WTC11 (cell line): ENCODE measurements around the gene TBC1D21.

Source experiments
- ARID4B ChIP-seq: sonication (generic); formaldehyde crosslinking; IDR thresholded peaks from 2 replicates; pipeline ENCODE4 v1.8.0; 2023; ENCODE audit warnings: missing genetic modification reagents, mild to moderate bottlenecking, borderline replicate concordance
- EMX1 ChIP-seq: fragments of 250-450 bp; sonication (Bioruptor Pico); IDR thresholded peaks from 2 replicates; pipeline ENCODE4 v1.8.0; 2021; ENCODE audit warnings: mild to moderate bottlenecking
- ESRRA ChIP-seq: sonication (generic); formaldehyde crosslinking; IDR thresholded peaks from 2 replicates; pipeline ENCODE4 v1.8.1; 2022; ENCODE audit warnings: mild to moderate bottlenecking, missing genetic modification reagents, borderline replicate concordance
- NR3C1 ChIP-seq: sonication (generic); formaldehyde crosslinking; conservative IDR thresholded peaks from 2 replicates; pipeline ENCODE4 v1.8.1; 2023; ENCODE audit warnings: low read depth, mild to moderate bottlenecking, missing genetic modification reagents
- OVOL2 ChIP-seq: fragments of 250-450 bp; sonication (Bioruptor Pico); IDR thresholded peaks from 2 replicates; pipeline ENCODE4 v1.9.0; 2021; ENCODE audit warnings: mild to moderate bottlenecking, borderline replicate concordance
- PREB ChIP-seq: sonication (generic); formaldehyde crosslinking; IDR thresholded peaks from 2 replicates; pipeline ENCODE4 v1.8.1; 2022; ENCODE audit warnings: mild to moderate bottlenecking, missing genetic modification reagents, moderate library complexity, borderline replicate concordance
- TP53 ChIP-seq: sonication (generic); formaldehyde crosslinking; IDR thresholded peaks from 2 replicates; pipeline ENCODE4 v1.8.1; 2023; ENCODE audit warnings: mild to moderate bottlenecking, missing genetic modification reagents
- ZNF121 ChIP-seq: sonication (generic); formaldehyde crosslinking; IDR thresholded peaks from 2 replicates; pipeline ENCODE4 v1.8.0; 2023; ENCODE audit warnings: missing genetic modification reagents
- ZNF232 ChIP-seq: sonication (generic); formaldehyde crosslinking; IDR thresholded peaks from 2 replicates; pipeline ENCODE4 v1.8.0; 2022; ENCODE audit warnings: mild to moderate bottlenecking, missing genetic modification reagents
- TF ChIP-seq, protein P1 (sequence below): fragments of 200-600 bp; IDR thresholded peaks from 2 replicates; pipeline ENCODE4 v1.8.0; 2022; ENCODE audit warnings: antibody characterized with exemption
- TF ChIP-seq, protein P2 (sequence below): sonication (generic); formaldehyde crosslinking; IDR thresholded peaks from 2 replicates; pipeline ENCODE4 v1.8.0; 2023; ENCODE audit warnings: missing genetic modification reagents
- TF ChIP-seq, protein P3 (sequence below): sonication (generic); formaldehyde crosslinking; IDR thresholded peaks from 2 replicates; pipeline ENCODE4 v1.8.1; 2023; ENCODE audit warnings: mild to moderate bottlenecking, missing genetic modification reagents, moderate library complexity
- TF ChIP-seq, protein P4 (sequence below): sonication (generic); formaldehyde crosslinking; IDR thresholded peaks from 2 replicates; pipeline ENCODE4 v1.8.0; 2022; ENCODE audit warnings: mild to moderate bottlenecking, missing genetic modification reagents

- TF ChIP-seq ARID4B (CRISPR knock-in tag) (no peak), TP53 (no peak), NR3C1 (CRISPR knock-in tag) (no peak), EMX1 (CRISPR knock-in tag) (no peak), ESRRA (CRISPR knock-in tag) (no peak), ZNF232 (CRISPR knock-in tag) (no peak), OVOL2 (CRISPR knock-in tag) (no peak), ZNF121 (CRISPR knock-in tag) (no peak), PREB (CRISPR knock-in tag) (no peak)
- TF ChIP-seq, protein P1, sequence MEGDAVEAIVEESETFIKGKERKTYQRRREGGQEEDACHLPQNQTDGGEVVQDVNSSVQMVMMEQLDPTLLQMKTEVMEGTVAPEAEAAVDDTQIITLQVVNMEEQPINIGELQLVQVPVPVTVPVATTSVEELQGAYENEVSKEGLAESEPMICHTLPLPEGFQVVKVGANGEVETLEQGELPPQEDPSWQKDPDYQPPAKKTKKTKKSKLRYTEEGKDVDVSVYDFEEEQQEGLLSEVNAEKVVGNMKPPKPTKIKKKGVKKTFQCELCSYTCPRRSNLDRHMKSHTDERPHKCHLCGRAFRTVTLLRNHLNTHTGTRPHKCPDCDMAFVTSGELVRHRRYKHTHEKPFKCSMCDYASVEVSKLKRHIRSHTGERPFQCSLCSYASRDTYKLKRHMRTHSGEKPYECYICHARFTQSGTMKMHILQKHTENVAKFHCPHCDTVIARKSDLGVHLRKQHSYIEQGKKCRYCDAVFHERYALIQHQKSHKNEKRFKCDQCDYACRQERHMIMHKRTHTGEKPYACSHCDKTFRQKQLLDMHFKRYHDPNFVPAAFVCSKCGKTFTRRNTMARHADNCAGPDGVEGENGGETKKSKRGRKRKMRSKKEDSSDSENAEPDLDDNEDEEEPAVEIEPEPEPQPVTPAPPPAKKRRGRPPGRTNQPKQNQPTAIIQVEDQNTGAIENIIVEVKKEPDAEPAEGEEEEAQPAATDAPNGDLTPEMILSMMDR = no peak
- TF ChIP-seq, protein P2, sequence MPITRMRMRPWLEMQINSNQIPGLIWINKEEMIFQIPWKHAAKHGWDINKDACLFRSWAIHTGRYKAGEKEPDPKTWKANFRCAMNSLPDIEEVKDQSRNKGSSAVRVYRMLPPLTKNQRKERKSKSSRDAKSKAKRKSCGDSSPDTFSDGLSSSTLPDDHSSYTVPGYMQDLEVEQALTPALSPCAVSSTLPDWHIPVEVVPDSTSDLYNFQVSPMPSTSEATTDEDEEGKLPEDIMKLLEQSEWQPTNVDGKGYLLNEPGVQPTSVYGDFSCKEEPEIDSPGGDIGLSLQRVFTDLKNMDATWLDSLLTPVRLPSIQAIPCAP (CRISPR knock-in tag) = no peak
- TF ChIP-seq, protein P3, sequence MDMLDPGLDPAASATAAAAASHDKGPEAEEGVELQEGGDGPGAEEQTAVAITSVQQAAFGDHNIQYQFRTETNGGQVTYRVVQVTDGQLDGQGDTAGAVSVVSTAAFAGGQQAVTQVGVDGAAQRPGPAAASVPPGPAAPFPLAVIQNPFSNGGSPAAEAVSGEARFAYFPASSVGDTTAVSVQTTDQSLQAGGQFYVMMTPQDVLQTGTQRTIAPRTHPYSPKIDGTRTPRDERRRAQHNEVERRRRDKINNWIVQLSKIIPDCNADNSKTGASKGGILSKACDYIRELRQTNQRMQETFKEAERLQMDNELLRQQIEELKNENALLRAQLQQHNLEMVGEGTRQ (CRISPR knock-in tag) = no peak
- TF ChIP-seq, protein P4, sequence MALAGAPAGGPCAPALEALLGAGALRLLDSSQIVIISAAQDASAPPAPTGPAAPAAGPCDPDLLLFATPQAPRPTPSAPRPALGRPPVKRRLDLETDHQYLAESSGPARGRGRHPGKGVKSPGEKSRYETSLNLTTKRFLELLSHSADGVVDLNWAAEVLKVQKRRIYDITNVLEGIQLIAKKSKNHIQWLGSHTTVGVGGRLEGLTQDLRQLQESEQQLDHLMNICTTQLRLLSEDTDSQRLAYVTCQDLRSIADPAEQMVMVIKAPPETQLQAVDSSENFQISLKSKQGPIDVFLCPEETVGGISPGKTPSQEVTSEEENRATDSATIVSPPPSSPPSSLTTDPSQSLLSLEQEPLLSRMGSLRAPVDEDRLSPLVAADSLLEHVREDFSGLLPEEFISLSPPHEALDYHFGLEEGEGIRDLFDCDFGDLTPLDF (CRISPR knock-in tag) = no peak
Observed at GRCh38 chr15:73885954-73886700, 12.8 kb downstream of the TBC1D21 start.
